HK-2 (cell line): Measurements from ENCODE around the gene HSPB6.
"Not testable (repeated sequence)": the region's sequence is repeated elsewhere in the genome, so short reads cannot be mapped to it uniquely, and the experiment has no call there.

Source experiments
- DNase-seq: peaks from one replicate; pipeline ENCODE4 v3.0.0-alpha.2; 2018; ENCODE audit not compliant: unreplicated experiment

The HSPB6 gene

DNA sequence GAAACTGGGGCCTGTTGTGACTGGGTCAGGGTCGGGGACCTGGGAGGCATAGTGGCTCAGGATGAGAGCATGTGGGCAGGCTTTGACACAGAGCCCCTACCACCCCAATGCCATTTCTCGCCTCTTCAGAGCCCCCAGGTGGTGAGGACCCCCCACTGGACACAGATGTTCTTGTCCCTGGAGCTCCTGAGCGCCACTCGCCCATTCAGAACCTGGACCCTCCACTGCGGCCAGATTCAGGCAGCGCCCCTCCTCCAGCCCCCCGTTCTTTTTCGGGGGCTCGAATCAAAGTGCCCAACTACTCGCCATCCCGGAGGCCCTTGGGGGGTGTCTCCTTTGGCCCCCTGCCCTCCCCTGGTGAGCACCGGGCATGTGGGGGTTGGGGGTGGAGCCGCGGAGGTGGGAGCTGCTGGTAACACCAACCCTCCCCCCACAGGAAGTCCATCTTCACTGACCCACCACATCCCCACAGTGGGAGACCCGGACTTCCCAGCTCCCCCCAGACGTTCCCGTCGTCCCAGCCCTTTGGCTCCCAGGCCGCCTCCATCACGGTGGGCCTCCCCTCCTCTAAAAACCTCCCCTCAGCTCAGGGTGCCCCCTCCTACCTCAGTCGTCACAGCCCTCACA is 24.9 kb downstream of the HSPB6 start:
- no peak for DNase-seq

GRCh38 chr19:35731353-35731752 is 25.5 kb downstream of the HSPB6 start:
- DNase-seq: no peak

DNA sequence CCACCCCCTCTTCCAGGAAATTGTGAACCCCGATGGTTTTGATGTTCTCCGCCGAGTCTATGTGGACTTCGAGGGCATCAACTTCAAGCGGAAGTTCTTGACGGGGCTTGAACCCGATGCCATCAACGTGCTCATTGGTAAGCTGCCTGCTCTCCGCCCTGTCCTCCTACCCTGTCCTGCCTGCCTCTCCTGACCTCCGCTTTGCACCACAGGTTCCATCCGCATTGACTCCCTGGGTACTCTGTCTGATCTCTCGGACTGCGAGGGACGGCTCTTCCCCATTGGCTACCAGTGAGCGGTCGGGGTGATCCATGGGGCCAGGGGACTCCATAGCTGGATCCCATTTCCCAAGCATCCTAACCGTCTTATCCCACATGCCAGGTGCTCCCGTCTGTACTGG is 26.5 kb downstream of the HSPB6 start:
- DNase-seq: no peak

GRCh38 chr19:35729763-35730162 is 27.1 kb downstream of the HSPB6 start:
- no peak for DNase-seq

DNA sequence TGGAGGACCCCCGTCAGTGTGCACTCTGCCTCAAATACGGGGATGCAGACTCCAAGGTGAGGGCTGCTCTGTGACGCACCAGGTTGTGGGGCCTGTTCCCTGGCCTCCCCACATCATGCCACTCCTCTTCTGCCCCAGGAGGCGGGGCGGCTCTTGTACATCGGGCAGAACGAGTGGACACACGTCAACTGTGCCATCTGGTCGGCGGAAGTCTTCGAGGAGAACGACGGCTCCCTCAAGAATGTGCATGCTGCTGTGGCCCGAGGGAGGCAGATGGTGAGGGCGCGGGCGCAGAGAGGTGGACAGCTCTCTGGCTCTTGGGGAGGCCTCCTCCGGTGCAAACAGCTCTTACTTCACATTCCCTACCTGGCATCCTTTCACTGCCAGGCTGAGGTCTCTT is 27.8 kb downstream of the HSPB6 start:
- no peak for DNase-seq

DNA sequence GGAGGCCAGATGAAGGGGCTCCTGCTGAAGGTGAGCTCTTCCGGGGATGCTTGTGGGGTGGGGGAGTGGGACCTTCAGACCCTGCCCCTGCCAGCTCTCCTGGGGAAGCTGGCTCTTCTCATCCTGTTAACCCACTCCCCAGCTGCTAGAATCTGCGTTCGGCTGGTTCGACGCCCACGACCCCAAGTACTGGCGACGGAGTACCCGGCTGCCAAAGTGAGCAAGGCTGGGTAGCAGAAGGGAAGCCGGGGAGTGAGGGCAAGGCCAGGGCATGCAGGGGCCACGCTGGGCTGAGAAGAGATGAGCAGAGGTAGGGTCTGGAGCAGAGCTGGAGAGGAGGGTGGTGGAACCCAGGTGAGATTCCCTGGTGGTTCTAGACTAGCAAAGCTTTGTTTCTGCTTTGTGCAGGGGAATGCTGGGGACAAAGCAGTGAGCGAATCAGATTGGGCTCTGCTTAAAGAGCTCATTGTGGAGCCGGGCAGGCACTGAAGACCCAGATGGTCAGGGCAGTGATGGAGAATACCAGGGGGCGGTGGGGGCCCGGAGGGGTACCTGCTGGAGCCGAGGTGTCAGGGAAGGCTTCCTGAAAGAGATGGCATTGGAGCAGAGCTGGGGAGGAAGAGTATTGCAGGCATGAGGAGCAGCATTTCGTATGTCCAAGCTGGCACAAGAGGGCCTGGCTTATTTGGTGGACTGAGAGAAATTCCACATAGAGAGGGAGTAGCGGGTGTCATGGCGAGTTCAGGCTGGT is 28.7 kb downstream of the HSPB6 start:
- DNase-seq: no peak

GRCh38 chr19:35727053-35727955 is 29.5 kb downstream of the HSPB6 start:
- DNase-seq: no peak

GRCh38 chr19:35725216-35725861 is 31.5 kb downstream of the HSPB6 start:
- no peak for DNase-seq

- no peak for DNase-seq
Observed at GRCh38 chr19:35724560-35724959, 32.3 kb downstream of the HSPB6 start.

DNA sequence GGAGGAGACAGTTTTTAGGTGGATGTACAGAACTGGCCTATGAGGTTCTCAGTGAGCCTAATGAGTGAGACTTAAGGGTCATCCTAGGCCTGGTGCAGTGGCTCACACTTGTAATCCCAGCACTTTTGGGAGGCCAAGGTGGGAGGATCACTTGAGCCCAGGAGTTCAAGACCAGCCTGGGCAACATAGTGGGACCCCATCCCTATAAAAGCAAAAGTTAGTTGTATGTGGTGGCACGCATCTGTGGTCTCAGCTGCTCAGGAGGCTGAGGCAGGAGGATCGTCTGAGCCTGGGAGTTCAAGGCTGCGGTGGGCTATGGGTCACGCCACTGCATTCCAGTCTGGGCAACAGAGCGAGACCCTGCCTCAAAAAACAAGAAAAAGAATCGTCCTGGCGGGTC is 32.7 kb downstream of the HSPB6 start:
- not testable (repeated sequence) for DNase-seq

- no peak for DNase-seq
Observed at GRCh38 chr19:35723671-35724070, 33.2 kb downstream of the HSPB6 start.

DNA sequence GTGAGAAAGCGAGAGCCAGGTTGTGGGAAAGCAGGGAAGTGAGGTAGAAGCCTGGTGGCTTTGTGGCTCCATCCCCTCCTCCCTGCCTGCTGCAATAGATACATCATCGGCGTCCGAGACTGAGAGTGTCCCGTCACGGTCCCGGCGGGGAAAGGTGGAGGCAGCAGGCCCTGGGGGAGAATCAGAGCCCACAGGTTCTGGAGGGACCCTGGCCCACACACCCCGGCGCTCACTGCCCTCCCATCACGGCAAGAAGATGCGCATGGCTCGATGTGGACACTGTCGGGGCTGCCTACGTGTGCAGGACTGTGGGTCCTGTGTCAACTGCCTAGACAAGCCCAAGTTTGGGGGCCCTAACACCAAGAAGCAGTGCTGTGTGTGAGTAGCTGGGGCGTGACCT is 33.9 kb downstream of the HSPB6 start:
- DNase-seq: no peak

- no peak for DNase-seq
Observed at GRCh38 chr19:35722461-35722860, 34.4 kb downstream of the HSPB6 start.

GRCh38 chr19:35721374-35721773 is 35.5 kb downstream of the HSPB6 start:
- DNase-seq: no peak

DNA sequence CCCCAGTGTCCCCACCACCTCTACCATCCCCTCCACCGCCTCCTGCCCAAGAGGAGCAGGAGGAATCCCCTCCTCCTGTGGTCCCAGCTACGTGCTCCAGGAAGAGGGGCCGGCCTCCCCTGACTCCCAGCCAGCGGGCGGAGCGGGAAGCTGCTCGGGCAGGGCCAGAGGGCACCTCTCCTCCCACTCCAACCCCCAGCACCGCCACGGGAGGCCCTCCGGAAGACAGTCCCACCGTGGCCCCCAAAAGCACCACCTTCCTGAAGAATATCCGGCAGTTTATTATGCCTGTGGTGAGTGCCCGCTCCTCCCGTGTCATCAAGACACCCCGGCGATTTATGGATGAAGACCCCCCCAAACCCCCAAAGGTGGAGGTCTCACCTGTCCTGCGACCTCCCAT is 36.2 kb downstream of the HSPB6 start:
- DNase-seq: no peak

DNA sequence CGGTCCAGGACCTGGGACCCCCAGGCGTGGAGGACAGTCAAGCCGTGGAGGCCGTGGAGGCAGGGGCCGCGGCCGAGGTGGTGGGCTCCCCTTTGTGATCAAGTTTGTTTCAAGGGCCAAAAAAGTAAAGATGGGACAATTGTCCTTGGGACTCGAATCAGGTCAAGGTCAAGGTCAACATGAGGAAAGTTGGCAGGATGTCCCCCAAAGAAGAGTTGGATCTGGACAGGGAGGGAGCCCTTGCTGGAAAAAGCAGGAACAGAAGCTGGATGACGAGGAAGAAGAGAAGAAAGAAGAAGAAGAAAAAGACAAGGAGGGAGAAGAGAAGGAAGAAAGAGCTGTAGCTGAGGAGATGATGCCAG is 36.7 kb downstream of the HSPB6 start:
- DNase-seq: no peak

- no peak for DNase-seq
Observed at GRCh38 chr19:35719402-35720162, 37.2 kb downstream of the HSPB6 start.

DNA sequence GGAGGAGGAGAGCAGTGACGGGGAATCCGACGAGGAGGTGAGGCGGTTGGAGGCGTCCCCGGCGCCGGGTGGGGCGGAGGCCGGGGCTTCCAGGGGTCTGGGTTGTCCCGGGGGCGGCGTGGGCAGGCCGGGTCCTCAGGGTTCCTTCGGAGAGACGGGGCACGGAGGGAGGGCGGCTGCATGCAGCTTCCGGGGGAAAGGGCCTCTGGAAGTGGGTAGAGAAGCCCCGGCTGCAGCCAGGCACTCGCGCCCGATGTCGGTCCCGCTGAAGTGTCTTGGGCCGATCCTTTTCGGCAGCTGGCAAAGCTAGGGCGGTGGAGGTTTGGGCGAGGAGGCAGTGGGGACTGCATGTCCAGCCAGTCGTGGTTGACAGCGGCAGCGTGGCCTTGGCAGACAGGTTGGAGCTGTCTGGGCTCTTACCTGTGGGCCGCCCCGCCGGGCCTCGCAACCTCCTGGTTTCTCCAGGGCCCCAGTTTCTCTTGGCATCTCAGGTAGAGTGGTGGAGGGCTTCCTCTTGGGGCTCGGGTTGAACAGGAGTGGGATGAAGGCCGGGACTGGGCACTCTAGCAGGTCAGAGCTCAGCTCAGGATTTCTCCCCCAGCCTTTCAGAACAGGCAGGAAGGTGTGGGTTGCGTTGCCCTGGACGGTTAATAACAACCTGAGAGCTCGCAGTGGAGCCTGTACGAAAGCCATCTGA is 38.3 kb downstream of the HSPB6 start:
- DNase-seq: peak; percentile 43

GRCh38 chr19:35717665-35718344 is 39.0 kb downstream of the HSPB6 start, which contains the start of gene KMT2B:
Gene KMT2B, plus strand, starts transcription at chr19:35718003. Its CDS starts 16 bp downstream, at chr19:35718019.
- peak; percentile 96 for DNase-seq
